Hepatocyte (in vitro differentiated cells): ENCODE measurements around the gene CRTAP.

Source experiments
- CTCF ChIP-seq: fragments of 200-600 bp; sonication (generic); IDR thresholded peaks from 2 replicates; pipeline ENCODE4 v1.5.1; 2016; ENCODE audit warnings: antibody characterized with exemption, mild to moderate bottlenecking; ENCODE audit not compliant: poor library complexity
- EZH2 ChIP-seq: fragments of 200-600 bp; sonication (generic); IDR thresholded peaks from 2 replicates; pipeline ENCODE4 v1.6.1; 2016; ENCODE audit warnings: antibody characterized with exemption, mild to moderate bottlenecking, borderline replicate concordance
- EZH2phosphoT487 ChIP-seq: fragments of 200-600 bp; sonication (generic); IDR thresholded peaks from one replicate; pipeline ENCODE4 v1.6.1; 2018; ENCODE audit warnings: antibody characterized with exemption, mild to moderate bottlenecking, low read depth, moderate library complexity; ENCODE audit not compliant: unreplicated experiment, severe bottlenecking

DNA sequence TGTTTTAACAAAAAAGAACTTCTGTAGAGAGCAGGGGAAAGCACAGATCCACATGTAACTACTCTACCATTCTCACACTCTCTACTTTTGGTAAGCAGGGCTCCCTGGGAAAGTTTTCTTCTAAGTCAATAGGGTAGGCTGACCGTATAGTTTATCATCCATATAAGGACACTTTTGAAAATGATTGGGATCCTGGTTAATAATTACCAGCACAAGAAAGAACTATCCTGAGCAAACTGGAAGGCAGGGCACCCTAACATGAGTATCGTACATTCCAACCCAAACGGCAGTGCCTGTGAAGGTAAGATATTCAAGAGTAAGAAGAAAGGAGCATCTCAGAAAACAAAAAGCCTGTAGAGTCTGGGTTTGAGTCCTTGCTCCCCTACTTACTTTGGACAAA, 82.7 kb downstream of the CRTAP start:
- TF ChIP-seq CTCF (no peak), EZH2 (no peak), EZH2phosphoT487 (no peak)
